Smooth muscle cell (in vitro differentiated cells): Measurements from ENCODE around the gene PDZD2. TPM values are rescaled to one million over a fixed set of nuclear protein-coding genes. Genes with fewer than 3 reads are reported as not detected.

ENCODE experiments used
- DNase-seq: peaks from one replicate; lab custom pipeline; 2025; ENCODE audit not compliant: unreplicated experiment; lab: John Stamatoyannopoulos, UW
- H2AFZ ChIP-seq: fragments of 200-600 bp; sonication (generic); 2 replicates; pipeline ENCODE4 v1.6.0; 2016; ENCODE audit warnings: antibody characterized with exemption, low read depth, mild to moderate bottlenecking
- H3F3A ChIP-seq: fragments of 200-600 bp; sonication (generic); 2 replicates; pipeline ENCODE4 v1.6.0; 2017; ENCODE audit warnings: antibody characterized with exemption, low read depth
- H3K27ac ChIP-seq: fragments of 200-600 bp; sonication (generic); 2 replicates; pipeline ENCODE4 v1.5.1; 2016; ENCODE audit warnings: low read depth, mild to moderate bottlenecking
- H3K27me3 ChIP-seq: fragments of 200-600 bp; sonication (generic); 2 replicates; pipeline ENCODE4 v1.6.1; 2016; ENCODE audit warnings: low read depth, mild to moderate bottlenecking
- H3K36me3 ChIP-seq: fragments of 200-600 bp; sonication (generic); 2 replicates; pipeline ENCODE4 v1.5.1; 2016; ENCODE audit warnings: low read depth
- H3K4me1 ChIP-seq: fragments of 200-600 bp; sonication (generic); 2 replicates; pipeline ENCODE4 v1.5.1; 2016; ENCODE audit warnings: low read depth
- H3K4me2 ChIP-seq: fragments of 200-600 bp; sonication (generic); 2 replicates; pipeline ENCODE4 v1.6.0; 2016; ENCODE audit warnings: mild to moderate bottlenecking
- H3K4me3 ChIP-seq: fragments of 200-600 bp; sonication (generic); 2 replicates; pipeline ENCODE4 v1.5.1; 2016; ENCODE audit warnings: mild to moderate bottlenecking
- H3K79me2 ChIP-seq: fragments of 200-600 bp; sonication (generic); 2 replicates; pipeline ENCODE4 v1.6.0; 2016; ENCODE audit warnings: low read depth, mild to moderate bottlenecking
- H3K9ac ChIP-seq: fragments of 200-600 bp; sonication (generic); 2 replicates; pipeline ENCODE4 v1.6.0; 2016; ENCODE audit warnings: low read depth
- H3K9me3 ChIP-seq: fragments of 200-600 bp; sonication (generic); replicated peaks from 2 replicates; pipeline ENCODE4 v1.5.1; 2016; ENCODE audit warnings: low read depth
- H4K20me1 ChIP-seq: fragments of 200-600 bp; sonication (generic); 2 replicates; pipeline ENCODE4 v1.6.0; 2016; ENCODE audit warnings: low read depth
- WGBS: methylation state at CpG from one replicate; pipeline ENCODE4 v1.1.7; 2016; ENCODE audit warnings: low lambda C conversion rate; 5-methylcytosine and 5-hydroxymethylcytosine counted together
- polyA plus RNA-seq: library from polyadenylated mRNA; unstranded; fragments of >200 nt; fragmentation: Nextera tagmentation; extraction: Ambion mirVana; gene quantifications from 2 replicates; pipeline ENCODE4 v1.2.1, GENCODE V29; 2016
- total RNA-seq: library from RNA; depleted of rRNA; stranded (reverse); fragments of >200 nt; gene quantifications from 2 replicates; pipeline ENCODE4 v1.2.3, GENCODE V29; 2014
- TF ChIP-seq, protein P1 (sequence below): fragments of 200-600 bp; sonication (generic); IDR thresholded peaks from 2 replicates; pipeline ENCODE4 v1.5.1; 2017; ENCODE audit warnings: borderline replicate concordance, mild to moderate bottlenecking, antibody characterized with exemption; ENCODE audit not compliant: insufficient read depth, poor library complexity, severe bottlenecking

The PDZD2 gene
- total and polyA plus RNA-seq, 2 experiments from 2014 or later = 3.2 to 4.1 TPM

DNA sequence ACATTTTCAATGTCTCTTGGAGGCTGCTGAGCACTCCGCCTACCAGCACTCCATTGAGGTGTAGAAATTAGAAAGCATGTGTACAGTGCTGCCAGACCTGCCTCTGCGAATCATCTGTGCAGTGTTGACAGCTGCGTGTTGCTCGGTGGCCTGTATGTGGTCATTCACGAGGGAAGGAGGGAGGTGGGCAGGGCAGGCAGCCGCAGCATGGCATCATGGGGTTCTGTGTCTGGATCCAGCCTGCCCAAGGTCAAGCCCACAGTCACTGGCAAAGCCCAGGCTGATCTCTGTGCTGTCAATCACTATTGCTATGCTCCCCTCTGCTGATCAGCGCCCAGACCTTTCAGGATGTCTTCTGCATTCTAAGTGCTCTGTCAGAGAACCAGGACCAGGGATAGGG, 8.0 kb upstream of the PDZD2 start:
- Histone ChIP-seq H4K20me1 (no peaks in the 10 kb centered on the region), H3K9ac (no peak overlapping the region), H3K4me2 (no peak overlapping the region), H3K27me3 (peaks cover 5% of the 10 kb centered on the region), H3K27ac (no peak overlapping the region), H3K9me3 (no peaks in the 10 kb centered on the region), H3F3A (no peaks in the 10 kb centered on the region), H3K4me1 (no peaks in the 10 kb centered on the region), H3K4me3 (no peak overlapping the region), H3K79me2 (no peaks in the 10 kb centered on the region), H3K36me3 (no peaks in the 10 kb centered on the region), H2AFZ (no peak overlapping the region)
- DNase-seq = no peak
- 75% methylated on average over 7 of the region's 7 CpGs for WGBS
- TF ChIP-seq, protein P1, sequence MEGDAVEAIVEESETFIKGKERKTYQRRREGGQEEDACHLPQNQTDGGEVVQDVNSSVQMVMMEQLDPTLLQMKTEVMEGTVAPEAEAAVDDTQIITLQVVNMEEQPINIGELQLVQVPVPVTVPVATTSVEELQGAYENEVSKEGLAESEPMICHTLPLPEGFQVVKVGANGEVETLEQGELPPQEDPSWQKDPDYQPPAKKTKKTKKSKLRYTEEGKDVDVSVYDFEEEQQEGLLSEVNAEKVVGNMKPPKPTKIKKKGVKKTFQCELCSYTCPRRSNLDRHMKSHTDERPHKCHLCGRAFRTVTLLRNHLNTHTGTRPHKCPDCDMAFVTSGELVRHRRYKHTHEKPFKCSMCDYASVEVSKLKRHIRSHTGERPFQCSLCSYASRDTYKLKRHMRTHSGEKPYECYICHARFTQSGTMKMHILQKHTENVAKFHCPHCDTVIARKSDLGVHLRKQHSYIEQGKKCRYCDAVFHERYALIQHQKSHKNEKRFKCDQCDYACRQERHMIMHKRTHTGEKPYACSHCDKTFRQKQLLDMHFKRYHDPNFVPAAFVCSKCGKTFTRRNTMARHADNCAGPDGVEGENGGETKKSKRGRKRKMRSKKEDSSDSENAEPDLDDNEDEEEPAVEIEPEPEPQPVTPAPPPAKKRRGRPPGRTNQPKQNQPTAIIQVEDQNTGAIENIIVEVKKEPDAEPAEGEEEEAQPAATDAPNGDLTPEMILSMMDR = no peak

DNA sequence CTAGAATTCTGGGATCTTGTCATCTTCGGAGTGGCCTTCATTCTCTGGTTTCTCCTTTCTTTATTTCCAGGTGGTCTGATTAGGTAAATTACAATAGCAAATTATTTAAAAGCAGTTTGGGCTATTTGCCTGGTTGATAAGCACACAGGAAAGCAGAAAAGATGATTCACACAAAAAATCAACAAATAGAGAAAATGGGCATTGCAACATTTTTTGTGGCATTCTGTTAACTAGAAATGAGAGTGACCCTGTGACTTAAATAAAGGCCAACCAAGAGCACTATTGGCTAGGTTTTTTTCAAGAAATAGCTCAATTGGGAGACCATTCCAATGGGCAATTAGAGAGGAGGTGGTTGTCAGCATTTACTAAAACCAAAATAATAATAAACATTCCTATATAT, 6.5 kb upstream of the PDZD2 start:
- Histone ChIP-seq H3K9ac (no peak overlapping the region), H2AFZ (no peak overlapping the region), H3K9me3 (no peaks in the 10 kb centered on the region), H3K27ac (no peak overlapping the region), H3K27me3 (no peaks in the 10 kb centered on the region), H3K4me3 (no peak overlapping the region), H3K4me2 (no peak overlapping the region), H3K36me3 (no peaks in the 10 kb centered on the region), H3K4me1 (no peaks in the 10 kb centered on the region), H4K20me1 (no peaks in the 10 kb centered on the region), H3F3A (no peaks in the 10 kb centered on the region), H3K79me2 (no peaks in the 10 kb centered on the region)
- TF ChIP-seq, protein P1 = no peak
- WGBS = 92% methylated on average over 1 of the region's 1 CpG
- DNase-seq = no peak

DNA sequence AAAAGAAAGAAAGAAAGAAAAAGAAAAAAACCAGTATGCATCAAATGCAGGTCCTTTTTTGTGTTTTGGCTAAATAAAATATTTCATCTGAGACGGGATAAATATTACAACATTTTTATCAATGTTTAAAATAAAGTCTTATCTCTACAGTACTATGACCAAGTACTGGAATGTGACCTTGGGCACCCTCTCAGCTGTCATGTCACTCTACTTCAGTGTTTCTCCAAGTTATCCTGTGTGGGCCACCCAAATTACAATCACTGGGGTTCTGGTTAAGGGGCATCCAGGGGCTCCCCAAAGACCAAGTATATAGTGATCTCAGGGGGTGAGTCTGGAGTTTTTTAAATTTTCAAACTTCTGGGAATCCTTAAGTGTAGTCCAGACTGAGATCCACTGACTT, 3.5 kb upstream of the PDZD2 start:
- Histone ChIP-seq H3K27me3 (peaks cover 12% of the 10 kb centered on the region), H3F3A (no peaks in the 10 kb centered on the region), H3K79me2 (no peaks in the 10 kb centered on the region), H3K9me3 (no peaks in the 10 kb centered on the region), H2AFZ (no peak overlapping the region), H3K36me3 (no peaks in the 10 kb centered on the region), H3K9ac (no peak overlapping the region), H3K4me3 (no peak overlapping the region), H3K27ac (no peak overlapping the region), H3K4me1 (peaks cover 6% of the 10 kb centered on the region), H4K20me1 (no peaks in the 10 kb centered on the region), H3K4me2 (no peak overlapping the region)
- TF ChIP-seq, protein P1 = no peak
- WGBS = 97% methylated on average over 1 of the region's 1 CpG
- DNase-seq = no peak

DNA sequence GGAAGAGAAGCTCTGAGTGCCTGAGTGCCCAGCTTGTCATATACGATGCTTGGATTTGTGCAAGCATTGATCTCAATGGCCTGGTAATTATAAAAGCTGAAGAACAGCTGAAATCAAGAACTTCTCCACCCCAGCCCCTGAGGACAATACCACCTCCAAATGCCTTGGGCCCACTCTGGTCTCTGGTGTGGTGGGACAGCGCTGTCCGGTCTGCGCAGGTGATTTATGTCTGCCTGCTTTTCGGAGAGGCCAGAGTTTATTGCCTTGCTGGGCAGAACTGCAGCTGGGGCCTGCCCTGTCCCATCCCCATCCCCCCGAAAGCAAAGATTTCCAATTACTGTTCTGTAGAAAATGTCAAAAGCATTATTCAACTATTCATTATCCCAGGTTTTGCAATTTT, 1.1 kb upstream of the PDZD2 start:
- peaks cover 6% of the 10 kb centered on the region for H3K4me1 ChIP-seq
- no peaks in the 10 kb centered on the region for H4K20me1 ChIP-seq
- H3K79me2 ChIP-seq = no peaks in the 10 kb centered on the region
- H3F3A ChIP-seq = no peaks in the 10 kb centered on the region
- H3K4me3 ChIP-seq = no peak overlapping the region
- H3K9me3 ChIP-seq = no peaks in the 10 kb centered on the region
- H3K4me2 ChIP-seq = no peak overlapping the region
- no peak overlapping the region for H3K27ac ChIP-seq
- H2AFZ ChIP-seq = no peak overlapping the region
- peaks cover 18% of the 10 kb centered on the region for H3K27me3 ChIP-seq
- TF ChIP-seq, protein P1 = no peak
- DNase-seq = no peak
- no peaks in the 10 kb centered on the region for H3K36me3 ChIP-seq
- no peak overlapping the region for H3K9ac ChIP-seq
- 91% methylated on average over 6 of the region's 6 CpGs for WGBS
